Measurements from ENCODE around the gene OPTN. TPM values are rescaled to one million over a fixed set of nuclear protein-coding genes. Genes with fewer than 3 reads are reported as not detected.

Gene OPTN
- total and polyA plus RNA-seq, 12 donors, result 63.2 to 148 (median 92.5) TPM

DNA sequence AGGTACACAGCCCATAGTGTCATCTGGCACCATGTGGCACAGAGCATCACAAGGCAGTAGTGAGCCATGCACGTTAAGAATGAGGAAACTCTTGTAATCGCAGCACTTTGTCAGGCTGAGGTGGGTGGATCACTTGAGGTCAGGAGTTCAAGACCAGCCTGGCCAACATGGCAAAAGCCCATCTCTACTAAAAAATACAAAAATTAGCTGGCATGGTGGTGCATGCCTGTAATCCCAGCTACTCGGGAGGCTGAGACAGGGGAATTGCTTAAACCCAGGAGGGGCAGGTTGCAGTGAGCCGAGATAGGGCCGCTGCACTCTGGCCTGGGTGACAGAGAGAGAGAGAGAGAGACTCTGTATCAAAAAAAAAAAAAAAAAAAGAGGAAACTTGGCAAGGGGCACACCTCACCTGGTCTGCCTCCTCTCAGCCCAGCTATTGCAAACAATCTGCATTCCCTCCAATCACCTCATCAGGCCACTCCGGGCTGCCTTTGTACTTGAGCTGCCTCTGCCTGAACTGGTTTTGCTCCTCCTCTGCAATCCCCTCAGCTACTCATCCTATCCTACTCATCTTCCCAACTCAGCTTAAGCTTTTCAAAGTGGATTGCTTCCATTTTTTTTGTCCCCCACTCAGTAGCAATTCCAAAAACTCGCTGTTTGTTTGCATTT, 46.0 kb upstream of the OPTN start:
- intact Hi-C loops (cut with DNase I), result no loop called here
- WGBS, 4 donors, result 68 to 82% (median 80%) methylated on average over 7 of the region's 7 CpGs
- no peaks in the 10 kb centered on the region for H3K27me3 ChIP-seq
- no peaks in the 10 kb centered on the region for H3K36me3 ChIP-seq (replicated peaks in 1 of 2)
- TF ChIP-seq CTCF (IDR thresholded peaks at IDR 0.05) (no peak), POLR2A (IDR thresholded peaks at IDR 0.05) (no peak)
- no peaks in the 10 kb centered on the region for H3K9me3 ChIP-seq (replicated peaks in 1 of 3)
- no peaks in the 10 kb centered on the region for H3K4me1 ChIP-seq (replicated peaks in 1 of 2)
- no peak overlapping the region for H3K27ac ChIP-seq
- DNase-seq, result no peak
- no peak overlapping the region for H3K4me3 ChIP-seq

DNA sequence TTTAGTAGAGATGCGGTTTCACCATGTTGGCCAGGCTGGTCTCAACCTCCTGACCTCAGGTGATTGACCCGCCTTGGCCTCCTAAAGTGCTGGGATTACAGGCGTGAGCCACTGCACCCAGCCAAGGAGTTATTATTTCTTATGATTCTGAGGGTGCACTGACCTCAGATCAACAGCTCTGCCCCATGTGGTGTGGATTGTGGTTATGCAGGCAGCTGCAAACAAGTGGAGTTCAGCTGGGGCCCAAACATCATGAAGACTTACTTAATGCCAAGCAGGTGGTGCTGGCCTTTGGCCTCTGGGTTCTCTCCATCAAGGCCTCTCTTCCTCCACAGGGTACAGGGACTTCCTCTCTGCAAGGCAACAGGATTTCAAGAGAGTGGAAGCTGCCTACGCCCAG, 45.1 kb upstream of the OPTN start:
- Histone ChIP-seq H3K4me1 (replicated peaks in 1 of 2) (no peaks in the 10 kb centered on the region), H3K36me3 (replicated peaks in 1 of 2) (no peaks in the 10 kb centered on the region), H3K4me3 (no peak overlapping the region), H3K27me3 (no peaks in the 10 kb centered on the region), H3K27ac (no peak overlapping the region), H3K9me3 (replicated peaks in 1 of 3) (no peaks in the 10 kb centered on the region)
- 49 to 79% (median 72%) methylated on average over 3 to 4 of the region's 4 CpGs for WGBS, 4 donors
- intact Hi-C loops (cut with DNase I), result no loop called here
- DNase-seq, result no peak
- TF ChIP-seq CTCF (IDR thresholded peaks at IDR 0.05), result no peak
- no peak for TF ChIP-seq POLR2A (IDR thresholded peaks at IDR 0.05)

GRCh38 chr10:13056456-13057077, 43.4 kb upstream of the OPTN start:
- Histone ChIP-seq H3K4me3 (no peak overlapping the region), H3K27ac (no peak overlapping the region), H3K36me3 (replicated peaks in 1 of 2) (no peaks in the 10 kb centered on the region), H3K27me3 (no peaks in the 10 kb centered on the region), H3K4me1 (replicated peaks in 1 of 2) (no peaks in the 10 kb centered on the region), H3K9me3 (replicated peaks in 1 of 3) (no peaks in the 10 kb centered on the region)
- TF ChIP-seq CTCF (IDR thresholded peaks at IDR 0.05), result peak in 2 of 6 experiments; percentile 13 to 28
- TF ChIP-seq POLR2A (IDR thresholded peaks at IDR 0.05), result no peak
- intact Hi-C loops (cut with DNase I), result no loop called here
- no peak for DNase-seq
- WGBS, 4 donors, result 81 to 88% (median 82%) methylated on average over 6 to 7 of the region's 7 CpGs

GRCh38 chr10:13062803-13063202, 37.2 kb upstream of the OPTN start:
- Histone ChIP-seq H3K27ac (no peak overlapping the region), H3K9me3 (replicated peaks in 1 of 3) (no peaks in the 10 kb centered on the region), H3K4me1 (replicated peaks in 1 of 2) (no peaks in the 10 kb centered on the region), H3K36me3 (replicated peaks in 1 of 2) (no peaks in the 10 kb centered on the region), H3K27me3 (no peaks in the 10 kb centered on the region), H3K4me3 (no peak overlapping the region)
- WGBS, 4 donors, result 83 to 88% (median 84%) methylated on average over 5 of the region's 5 CpGs
- no peak for DNase-seq
- intact Hi-C loops (cut with DNase I), result no loop called here
- no peak for TF ChIP-seq POLR2A (IDR thresholded peaks at IDR 0.05)
- TF ChIP-seq CTCF (IDR thresholded peaks at IDR 0.05), result no peak
